Loucy (cell line): ENCODE measurements around the gene PHF14.

Source experiments
- H2AFZ ChIP-seq: fragments of 200-600 bp; sonication (generic); 2 replicates; pipeline ENCODE4 v1.6.0; 2016; ENCODE audit warnings: antibody characterized with exemption, mild to moderate bottlenecking, low read length, moderate library complexity
- H3F3A ChIP-seq: fragments of 200-600 bp; 2 replicates; pipeline ENCODE4 v1.6.0; 2016; ENCODE audit warnings: antibody characterized with exemption, low read depth, mild to moderate bottlenecking
- H3K27me3 ChIP-seq: fragments of 200-600 bp; sonication (generic); 2 replicates; pipeline ENCODE4 v1.6.1; 2014; ENCODE audit warnings: low read length, mild to moderate bottlenecking; ENCODE audit not compliant: insufficient read depth, poor library complexity, severe bottlenecking
- H3K36me3 ChIP-seq: fragments of 200-600 bp; sonication (generic); 2 replicates; pipeline ENCODE4 v1.6.1; 2016; ENCODE audit warnings: low read length; ENCODE audit not compliant: insufficient read depth
- H3K4me1 ChIP-seq: fragments of 200-600 bp; sonication (generic); 2 replicates; pipeline ENCODE4 v1.5.1; 2014; ENCODE audit warnings: low read length, mild to moderate bottlenecking; ENCODE audit not compliant: insufficient read depth, poor library complexity, severe bottlenecking
- H3K4me2 ChIP-seq: fragments of 200-600 bp; sonication (generic); 2 replicates; pipeline ENCODE4 v1.6.0; 2014; ENCODE audit warnings: antibody characterized with exemption, low read length, low read depth, mild to moderate bottlenecking; ENCODE audit not compliant: poor library complexity, severe bottlenecking
- H3K4me3 ChIP-seq: fragments of 200-600 bp; sonication (generic); 2 replicates; pipeline ENCODE4 v1.5.1; 2014; ENCODE audit warnings: low read length, mild to moderate bottlenecking, mixed read lengths; ENCODE audit not compliant: poor library complexity, severe bottlenecking
- H3K79me2 ChIP-seq: fragments of 200-600 bp; sonication (generic); 2 replicates; pipeline ENCODE4 v1.6.1; 2014; ENCODE audit warnings: low read length; ENCODE audit not compliant: insufficient read depth
- H3K9ac ChIP-seq: fragments of 200-600 bp; sonication (generic); 2 replicates; pipeline ENCODE4 v1.6.0; 2014; ENCODE audit warnings: mild to moderate bottlenecking, low read depth, low read length, moderate library complexity; ENCODE audit not compliant: poor library complexity, severe bottlenecking
- H3K9me2 ChIP-seq: fragments of 200-600 bp; sonication (generic); replicated peaks from 2 replicates; pipeline ENCODE4 v1.6.1; 2016; ENCODE audit warnings: low read depth, low read length, mixed read lengths
- H3K9me3 ChIP-seq: fragments of 200-600 bp; sonication (generic); 2 replicates; pipeline ENCODE4 v1.6.1; 2014; ENCODE audit warnings: mild to moderate bottlenecking, antibody characterized with exemption, low read length, low read depth; ENCODE audit not compliant: insufficient read depth
- H4K20me1 ChIP-seq: fragments of 200-600 bp; sonication (generic); 2 replicates; pipeline ENCODE4 v1.6.0; 2014; ENCODE audit warnings: antibody characterized with exemption, low read length, mild to moderate bottlenecking; ENCODE audit not compliant: insufficient read depth, poor library complexity, severe bottlenecking
- CTCF ChIP-seq: fragments of 200-600 bp; sonication (generic); conservative IDR thresholded peaks from 2 replicates; pipeline ENCODE4 v1.5.1; 2014; ENCODE audit warnings: mild to moderate bottlenecking, antibody characterized with exemption, low read length
- EZH2phosphoT487 ChIP-seq: fragments of 200-600 bp; IDR thresholded peaks from 2 replicates; pipeline ENCODE4 v1.6.1; 2018; ENCODE audit warnings: antibody characterized with exemption, mild to moderate bottlenecking, moderate library complexity, borderline replicate concordance

The PHF14 gene

GRCh38 chr7:11175887-11176286 is 202.2 kb downstream of the PHF14 start:
- H3K9me2 ChIP-seq, result no peaks in the 10 kb centered on the region
- H3K4me1 ChIP-seq, result no peaks in the 10 kb centered on the region
- H3K79me2 ChIP-seq, result no peaks in the 10 kb centered on the region
- H3K27me3 ChIP-seq, result no peaks in the 10 kb centered on the region
- no peak overlapping the region for H3K9ac ChIP-seq
- H3K9me3 ChIP-seq, result no peaks in the 10 kb centered on the region
- H2AFZ ChIP-seq, result no peak overlapping the region
- no peaks in the 10 kb centered on the region for H4K20me1 ChIP-seq
- no peaks in the 10 kb centered on the region for H3K36me3 ChIP-seq
- H3F3A ChIP-seq, result no peaks in the 10 kb centered on the region
- TF ChIP-seq CTCF (no peak), EZH2phosphoT487 (no peak)
- H3K4me2 ChIP-seq, result no peak overlapping the region
- no peak overlapping the region for H3K4me3 ChIP-seq

GRCh38 chr7:11176985-11177555 is 203.4 kb downstream of the PHF14 start:
- Histone ChIP-seq H3K4me3 (no peak overlapping the region), H3K79me2 (no peaks in the 10 kb centered on the region), H3K9me2 (no peaks in the 10 kb centered on the region), H3K4me2 (no peak overlapping the region), H3F3A (no peaks in the 10 kb centered on the region), H3K4me1 (no peaks in the 10 kb centered on the region), H3K9me3 (no peaks in the 10 kb centered on the region), H3K36me3 (no peaks in the 10 kb centered on the region), H3K9ac (no peak overlapping the region), H2AFZ (no peak overlapping the region), H3K27me3 (no peaks in the 10 kb centered on the region), H4K20me1 (no peaks in the 10 kb centered on the region)
- TF ChIP-seq EZH2phosphoT487 (no peak), CTCF (no peak)

GRCh38 chr7:11177793-11178192 is 204.1 kb downstream of the PHF14 start:
- Histone ChIP-seq H3K9me3 (no peaks in the 10 kb centered on the region), H4K20me1 (no peaks in the 10 kb centered on the region), H3K4me3 (no peak overlapping the region), H3F3A (no peaks in the 10 kb centered on the region), H3K79me2 (no peaks in the 10 kb centered on the region), H3K36me3 (no peaks in the 10 kb centered on the region), H3K4me2 (no peak overlapping the region), H3K9me2 (no peaks in the 10 kb centered on the region), H3K4me1 (no peaks in the 10 kb centered on the region), H3K27me3 (no peaks in the 10 kb centered on the region), H2AFZ (no peak overlapping the region), H3K9ac (no peak overlapping the region)
- TF ChIP-seq EZH2phosphoT487 (no peak), CTCF (no peak)
